B cell (primary cell): ENCODE results near the gene CFAP119. TPM values are rescaled to one million over a fixed set of nuclear protein-coding genes. Genes with fewer than 3 reads are reported as not detected.

Source experiments
- ATAC-seq: fragments of 200-7000 bp; cut with Tn5 transposase; one replicate; pipeline ENCODE4 v1.10.0; 2021; ENCODE audit warnings: low read depth, mild to moderate bottlenecking, moderate number of reproducible peaks, moderate library complexity
- CTCF ChIA-PET: fragments of 350-600 bp; sonication (Branson Sonifier 250); formaldehyde crosslinking; loops from one replicate; lab custom pipeline; 2021; ENCODE audit warnings: antibody characterized with exemption, inconsistent platforms; lab: Charles Lee
- POLR2A ChIA-PET: fragments of 350-600 bp; sonication (Branson Sonifier 250); formaldehyde crosslinking; loops from one replicate; lab custom pipeline; 2021; ENCODE audit warnings: antibody characterized with exemption; lab: Charles Lee
- DNase-seq: peaks from one replicate; pipeline ENCODE4 v3.0.0; 2013
- H2AFZ ChIP-seq: 2 replicates; pipeline ENCODE4 v1.6.1; 2012; ENCODE audit warnings: mild to moderate bottlenecking, low read depth, low read length; ENCODE audit not compliant: insufficient read depth, poor library complexity, severe bottlenecking
- H3K27ac ChIP-seq, 2 donors: 1 replicate in 1 of 2; 2 replicates in 1 of 2; pipeline ENCODE4 v1.5.1; 2012 to 2013; ENCODE audit warnings: low read length in 2 of 2, mild to moderate bottlenecking in 2 of 2, moderate library complexity in 1 of 2
- H3K27me3 ChIP-seq, 4 experiments: fragments of 200-600 bp in 1 of 4; sonication (generic) in 1 of 4; replicated peaks in 1 of 4; 1 replicate in 2 of 4; 2 replicates in 2 of 4; pipeline versions ENCODE4 v1.6.1 to v1.7.0; 2013 to 2016; ENCODE audit warnings: low read length in 3 of 4, mild to moderate bottlenecking in 2 of 4, mixed read lengths in 1 of 4, moderate library complexity in 1 of 4; ENCODE audit not compliant: insufficient read depth in 4 of 4, control insufficient read depth in 3 of 4; ENCODE audit errors: control extremely low read depth in 1 of 4
- H3K36me3 ChIP-seq, 2 experiments: replicated peaks in 1 of 2; 1 replicate in 1 of 2; 2 replicates in 1 of 2; pipeline versions ENCODE4 v1.6.1 to v1.7.1; 2013; ENCODE audit warnings: low read length in 1 of 2; ENCODE audit not compliant: insufficient read depth in 2 of 2, control insufficient read depth in 1 of 2; ENCODE audit errors: control extremely low read depth in 1 of 2, extremely low read depth in 1 of 2
- H3K4me1 ChIP-seq, 2 donors: fragments of 200-600 bp in 1 of 2; sonication (generic) in 1 of 2; 1 replicate in 1 of 2; 2 replicates in 1 of 2; pipeline versions ENCODE4 v1.5.1 to v1.6.1; 2013 to 2017; ENCODE audit warnings: low read length in 2 of 2; ENCODE audit not compliant: control insufficient read depth in 2 of 2, insufficient read depth in 2 of 2
- H3K4me2 ChIP-seq: replicated peaks from 2 replicates; pipeline ENCODE3; 2012; ENCODE audit warnings: mild to moderate bottlenecking, low read depth, low read length; ENCODE audit not compliant: poor library complexity, severe bottlenecking
- H3K4me3 ChIP-seq, 5 experiments: fragments of 200-600 bp in 1 of 5; sonication (generic) in 1 of 5; 1 replicate in 3 of 5; 2 replicates in 2 of 5; pipeline versions ENCODE4 v1.5.1 to v1.7.0; 2011 to 2016; ENCODE audit warnings: low read length in 4 of 5, mild to moderate bottlenecking in 4 of 5, low read depth in 2 of 5, control low read depth in 1 of 5, moderate library complexity in 1 of 5; ENCODE audit not compliant: insufficient read depth in 1 of 5; ENCODE audit errors: control extremely low read depth in 1 of 5, extremely low read depth in 1 of 5
- H3K79me2 ChIP-seq: fragments of 200-600 bp; sonication (generic); one replicate; pipeline ENCODE4 v1.6.0; 2016; ENCODE audit warnings: low read length; ENCODE audit not compliant: control insufficient read depth, insufficient read depth
- H3K9ac ChIP-seq: fragments of 200-600 bp; sonication (generic); 2 replicates; pipeline ENCODE4 v1.6.1; 2017; ENCODE audit warnings: mild to moderate bottlenecking, low read length, moderate library complexity
- H3K9me3 ChIP-seq, 3 donors: one replicate each; pipeline versions ENCODE4 v1.6.1 to v1.7.1; 2013; ENCODE audit warnings: low read length in 2 of 3; ENCODE audit not compliant: control insufficient read depth in 2 of 3, insufficient read depth in 1 of 3; ENCODE audit errors: control extremely low read depth in 1 of 3
- H4K20me1 ChIP-seq: 2 replicates; pipeline ENCODE4 v1.6.0; 2012; ENCODE audit warnings: mild to moderate bottlenecking, low read length; ENCODE audit not compliant: insufficient read depth, control insufficient read depth, poor library complexity, severe bottlenecking
- H3K27ac Mint-ChIP-seq: one replicate; pipeline ENCODE4 v1.8.0; 2021; ENCODE audit warnings: mixed read lengths
- H3K27me3 Mint-ChIP-seq: one replicate; pipeline ENCODE4 v1.8.0; 2021; ENCODE audit warnings: mixed read lengths
- H3K4me1 Mint-ChIP-seq: one replicate; pipeline ENCODE4 v1.8.0; 2021; ENCODE audit warnings: mixed read lengths
- H3K4me3 Mint-ChIP-seq: one replicate; pipeline ENCODE4 v1.8.0; 2021; ENCODE audit warnings: mixed read lengths
- H3K9me3 Mint-ChIP-seq: one replicate; pipeline ENCODE4 v1.8.0; 2022; ENCODE audit warnings: mixed read lengths; ENCODE audit not compliant: insufficient read depth
- CTCF ChIP-seq: fragments of 200-600 bp; IDR thresholded peaks from one replicate; pipeline ENCODE4 v1.8.0; 2022; ENCODE audit warnings: antibody characterized with exemption, mild to moderate bottlenecking
- EZH2 ChIP-seq: IDR thresholded peaks from 2 replicates; pipeline ENCODE4 v1.6.1; 2012; ENCODE audit warnings: borderline replicate concordance, low read depth, mild to moderate bottlenecking, moderate library complexity, low read length; ENCODE audit not compliant: insufficient read depth, poor library complexity, severe bottlenecking
- WGBS: methylation state at CpG from one replicate; pipeline ENCODE4 v1.1.5; 2013; ENCODE audit warnings: missing lambda C conversion rate; ENCODE audit not compliant: insufficient coverage; 5-methylcytosine and 5-hydroxymethylcytosine counted together
- intact Hi-C: fragments of 100-400 bp; cut with micrococcal nuclease; formaldehyde crosslinking; loops from one replicate; pipeline ENCODE4 v1.10.0; 2022
- polyA plus RNA-seq: library from polyadenylated mRNA; depleted of rRNA; stranded (reverse); fragments of >200 nt; gene quantifications from 2 replicates; pipeline ENCODE4 v1.2.3, GENCODE V29; 2012
- total RNA-seq, 2 donors: library from RNA; stranded (reverse); fragments of 120-200 nt in 1 of 2; gene quantifications; 1 replicate in 1 of 2; 2 replicates in 1 of 2; pipeline versions ENCODE4 v1.2.3 to v1.2.4, GENCODE V29; 2013 to 2022

The CFAP119 gene
- total and polyA plus RNA-seq, 2 donors (not counting 1 experiment from before 2014, with no cell fraction given), result 8.5 to 11.7 TPM

GRCh38 chr16:30775392-30776188, 13.7 kb upstream of the CFAP119 start:
- Histone ChIP-seq H3K4me1 (peaks cover 10 to 15% of the 10 kb centered on the region in 2 donors), H3K36me3 (peaks cover 0 to 25% of the 10 kb centered on the region in 2 experiments), H3K9ac (peak overlapping the region; percentile 63), H3K4me3 (peak overlapping the region; percentile 33 to 66 (median 57)), H3K27ac (no peak overlapping the region), H3K27me3 (peaks cover 0 to 19% (median 6%) of the 10 kb centered on the region in 4 experiments), H2AFZ (peak overlapping the region; percentile 47), H3K79me2 (no peaks in the 10 kb centered on the region), H3K9me3 (no peaks in the 10 kb centered on the region), H4K20me1 (peaks cover 32% of the 10 kb centered on the region), H3K4me2 (peak overlapping the region; percentile 86)
- peak overlapping the region; percentile 88 for H3K4me3 Mint-ChIP-seq
- intact Hi-C loops, result no loop called here
- H3K27me3 Mint-ChIP-seq, result peaks cover 15% of the 10 kb centered on the region
- ChIA-PET CTCF (interaction anchor here (1.2 kb wide), 1 partner anchor 126 kb away, joined by 7 read pairs; no protein-coding TSS in a partner anchor), POLR2A (interaction anchor here (0.6 kb wide), 1 partner anchor 616 kb away, joined by 3 read pairs; no protein-coding TSS in a partner anchor)
- peak overlapping the region; percentile 77 for H3K27ac Mint-ChIP-seq
- 1% methylated on average over 81 of the region's 81 CpGs for WGBS
- ATAC-seq (peak; percentile 71), DNase-seq (peak; percentile 60)
- H3K9me3 Mint-ChIP-seq, result no peaks in the 10 kb centered on the region
- H3K4me1 Mint-ChIP-seq, result peaks cover 26% of the 10 kb centered on the region
- TF ChIP-seq CTCF (no peak), EZH2 (no peak)

GRCh38 chr16:30775131-30775391, 13.2 kb upstream of the CFAP119 start:
- TF ChIP-seq EZH2 (no peak), CTCF (no peak)
- Histone ChIP-seq H3K36me3 (peaks cover 0 to 31% of the 10 kb centered on the region in 2 experiments), H2AFZ (peak overlapping the region; percentile 47), H3K4me2 (peak overlapping the region; percentile 86), H3K9ac (peak overlapping the region; percentile 63), H3K4me1 (peaks cover 10 to 15% of the 10 kb centered on the region in 2 donors), H3K27me3 (peaks cover 0 to 19% (median 6%) of the 10 kb centered on the region in 4 experiments), H3K4me3 (peak overlapping the region in 4 of 5 experiments; percentile 33 to 66 (median 59)), H4K20me1 (peaks cover 32% of the 10 kb centered on the region), H3K9me3 (no peaks in the 10 kb centered on the region), H3K27ac (no peak overlapping the region), H3K79me2 (no peaks in the 10 kb centered on the region)
- ChIA-PET POLR2A (no interaction called here), CTCF (interaction anchor here (1.2 kb wide), 1 partner anchor 127 kb away, joined by 7 read pairs; no protein-coding TSS in a partner anchor)
- Mint-ChIP-seq H3K9me3 (no peaks in the 10 kb centered on the region), H3K27ac (peak overlapping the region; percentile 77), H3K4me3 (peak overlapping the region; percentile 88), H3K4me1 (peaks cover 26% of the 10 kb centered on the region), H3K27me3 (peaks cover 15% of the 10 kb centered on the region)
- no peak for ATAC-seq
- no peak for DNase-seq
- intact Hi-C loops, result no loop called here
- 18% methylated on average over 15 of the region's 15 CpGs for WGBS
